Esophagus muscularis mucosa (tissue), 4 donors: ENCODE data around the gene PPP3CB. TPM values are rescaled to one million over a fixed set of nuclear protein-coding genes. Genes with fewer than 3 reads are reported as not detected.

ENCODE experiments used
- DNase-seq: peaks from one replicate; pipeline ENCODE4 v3.0.0-alpha.2; 2017; ENCODE audit errors: extremely low spot score
- H3K27ac ChIP-seq, 4 donors: fragments of 200-600 bp; sonication (generic); replicated peaks in 1 of 4; 1 replicate in 3 of 4; 2 replicates in 1 of 4; pipeline ENCODE4 v1.5.1; 2016 to 2019; ENCODE audit warnings: mild to moderate bottlenecking in 1 of 4
- H3K27me3 ChIP-seq, 4 donors: fragments of 200-600 bp; sonication (generic); one replicate each; pipeline versions ENCODE4 v1.5.1 to v1.6.0; 2016 to 2019
- H3K36me3 ChIP-seq, 4 donors: fragments of 200-600 bp; sonication (generic); one replicate each; pipeline ENCODE4 v1.5.1; 2016 to 2019
- H3K4me1 ChIP-seq, 4 donors: fragments of 200-600 bp; sonication (generic); one replicate each; pipeline ENCODE4 v1.5.1; 2016 to 2019
- H3K4me3 ChIP-seq, 4 donors: fragments of 200-600 bp; sonication (generic); 1 replicate in 2 of 4; 2 replicates in 2 of 4; pipeline ENCODE4 v1.5.1; 2016 to 2019; ENCODE audit warnings: mild to moderate bottlenecking in 4 of 4, moderate library complexity in 1 of 4
- H3K9me3 ChIP-seq, 4 donors: fragments of 200-600 bp; sonication (generic); 1 replicate in 3 of 4; 2 replicates in 1 of 4; pipeline ENCODE4 v1.5.1; 2016 to 2019
- CTCF ChIP-seq, 3 experiments: fragments of 200-600 bp in 2 of 3; fragments of 450-650 bp in 1 of 3; sonication (generic) in 2 of 3; IDR thresholded peaks; one replicate each; pipeline ENCODE4 v1.5.1; 2017 to 2019; ENCODE audit warnings: antibody characterized with exemption in 3 of 3, mild to moderate bottlenecking in 2 of 3, moderate library complexity in 1 of 3
- EP300 ChIP-seq: sonication (generic); formaldehyde crosslinking; IDR thresholded peaks from one replicate; pipeline ENCODE4 v1.6.1; 2017; ENCODE audit warnings: antibody characterized with exemption
- POLR2A ChIP-seq: fragments of 450-650 bp; IDR thresholded peaks from one replicate; pipeline ENCODE4 v1.6.1; 2017; ENCODE audit warnings: antibody characterized with exemption, moderate library complexity, mild to moderate bottlenecking, low read depth
- POLR2AphosphoS5 ChIP-seq, 2 donors: sonication (generic); formaldehyde crosslinking; IDR thresholded peaks; one replicate each; pipeline ENCODE4 v1.6.1; 2017; ENCODE audit warnings: antibody characterized with exemption in 2 of 2
- WGBS: methylation state at CpG from one replicate; pipeline ENCODE4 v1.1.5; 2018; 5-methylcytosine and 5-hydroxymethylcytosine counted together
- intact Hi-C: fragments of 100-400 bp; cut with DNase I; formaldehyde crosslinking; loops from one replicate; pipeline ENCODE4 v1.15.1; 2023
- total RNA-seq, 4 donors: library from RNA; depleted of rRNA; stranded (reverse); fragments of >200 nt; gene quantifications; one replicate each; pipeline versions ENCODE4 v1.1.0 to v1.2.1, GENCODE V29; 2016

Gene PPP3CB
- total RNA-seq, 4 donors from 2014 or later = 67.1 to 106 (median 71.6) TPM

GRCh38 chr10:73416571-73416970 lies 79.3 kb downstream of the PPP3CB start:
- Histone ChIP-seq H3K4me3 (no peak overlapping the region), H3K36me3 (peaks cover 0 to 3% (median 0%) of the 10 kb centered on the region in 4 donors), H3K4me1 (peaks cover 14 to 25% (median 22%) of the 10 kb centered on the region in 4 donors), H3K27ac (no peak overlapping the region), H3K27me3 (no peaks in the 10 kb centered on the region), H3K9me3 (no peaks in the 10 kb centered on the region)
- DNase-seq = no peak
- intact Hi-C loops = no loop called here
- TF ChIP-seq EP300 (no peak), POLR2A (no peak), CTCF (IDR thresholded peaks at IDR 0.05) (no peak), POLR2AphosphoS5 (IDR thresholded peaks at IDR 0.05) (no peak)
- 92% methylated on average over 3 of the region's 3 CpGs for WGBS

- intact Hi-C loops = loop anchor here (5.0 kb wide), 1 partner anchor 162 kb away; the partner anchor contains the start of gene MRPS16
- WGBS = 9% methylated on average over 15 of the region's 17 CpGs
- Histone ChIP-seq H3K27ac (peak overlapping the region; percentile 91 to 97 (median 94)), H3K4me1 (peaks cover 21 to 27% (median 24%) of the 10 kb centered on the region in 4 donors), H3K27me3 (no peaks in the 10 kb centered on the region), H3K9me3 (no peaks in the 10 kb centered on the region), H3K4me3 (peak overlapping the region; percentile 79 to 90 (median 84)), H3K36me3 (no peaks in the 10 kb centered on the region)
- DNase-seq = no peak
- no peak for TF ChIP-seq POLR2AphosphoS5 (IDR thresholded peaks at IDR 0.05)
- peak in 1 of 3 experiments; percentile 23 for TF ChIP-seq CTCF (IDR thresholded peaks at IDR 0.05)
- no peak for TF ChIP-seq EP300
Measured at GRCh38 chr10:73414230-73414945, 81.4 kb downstream of the PPP3CB start.

- peaks cover 21 to 27% (median 25%) of the 10 kb centered on the region in 4 donors for H3K4me1 ChIP-seq
- intact Hi-C loops = loop anchor here (5.0 kb wide), 1 partner anchor 161 kb away; the partner anchor contains the start of gene MRPS16
Measured at GRCh38 chr10:73413528-73414229, 82.1 kb downstream of the PPP3CB start, which contains the start of gene ANXA7. Gene ANXA7 (minus strand): TSS chr10:73414058. CDS start chr10:73400856, 13,202 bp downstream.

GRCh38 chr10:73413108-73413527 lies 82.7 kb downstream of the PPP3CB start:
- WGBS = 3% methylated on average over 9 of the region's 9 CpGs
- H3K4me1 ChIP-seq = peaks cover 21 to 27% (median 27%) of the 10 kb centered on the region in 4 donors
- H3K36me3 ChIP-seq = peaks cover 0 to under 1% (median 0%) of the 10 kb centered on the region in 4 donors
- H3K27ac ChIP-seq = peak overlapping the region; percentile 91 to 97 (median 94)
- H3K9me3 ChIP-seq = no peaks in the 10 kb centered on the region
- peak overlapping the region; percentile 79 to 90 (median 84) for H3K4me3 ChIP-seq
- intact Hi-C loops = loop anchor here (5.0 kb wide), 1 partner anchor 161 kb away; the partner anchor contains the start of gene MRPS16
- DNase-seq = no peak
- H3K27me3 ChIP-seq = no peaks in the 10 kb centered on the region
- TF ChIP-seq POLR2AphosphoS5 (IDR thresholded peaks at IDR 0.05) (no peak), POLR2A (no peak), CTCF (IDR thresholded peaks at IDR 0.05) (no peak), EP300 (no peak)

More at GRCh38 chr10:73413528-73414229, 82.1 kb downstream of the PPP3CB start, which contains the start of gene ANXA7:
- H3K27me3 ChIP-seq = no peaks in the 10 kb centered on the region
- TF ChIP-seq POLR2A (peak; percentile 83), EP300 (peak; percentile 42), CTCF (IDR thresholded peaks at IDR 0.05) (peak in 2 of 3 experiments; percentile 34 to 45), POLR2AphosphoS5 (IDR thresholded peaks at IDR 0.05) (peak; percentile 87 to 97)
- DNase-seq = peak; percentile 96
- WGBS = 0% methylated on average over 12 of the region's 62 CpGs
- no peaks in the 10 kb centered on the region for H3K36me3 ChIP-seq
- H3K4me3 ChIP-seq = peak within 1 kb of the TSS; percentile 79 to 90 (median 84)
- H3K9me3 ChIP-seq = no peaks in the 10 kb centered on the region
- peak within 1 kb of the TSS; percentile 91 to 97 (median 94) for H3K27ac ChIP-seq
